ENCODE data around the gene ASB17.
A peak's percentile ranks its signal among the peaks of the same experiment; 100 is the strongest.
"Not testable (repeated sequence)": the region's sequence is repeated elsewhere in the genome, so short reads cannot be mapped to it uniquely, and the experiment has no call there.

ASB17 gene

GRCh38 chr1:75932304-75932703 is at the start of gene ASB17:
TSS of gene ASB17 (minus strand) at chr1:75932404. CDS start at chr1:75932291, 113 bp downstream.
- DNase-seq (ENCODE audit: low read depth): no peak

GRCh38 chr1:75980972-75981897 is 49.0 kb upstream of the ASB17 start:
- DNase-seq (ENCODE audit: low read depth): no peak

DNA sequence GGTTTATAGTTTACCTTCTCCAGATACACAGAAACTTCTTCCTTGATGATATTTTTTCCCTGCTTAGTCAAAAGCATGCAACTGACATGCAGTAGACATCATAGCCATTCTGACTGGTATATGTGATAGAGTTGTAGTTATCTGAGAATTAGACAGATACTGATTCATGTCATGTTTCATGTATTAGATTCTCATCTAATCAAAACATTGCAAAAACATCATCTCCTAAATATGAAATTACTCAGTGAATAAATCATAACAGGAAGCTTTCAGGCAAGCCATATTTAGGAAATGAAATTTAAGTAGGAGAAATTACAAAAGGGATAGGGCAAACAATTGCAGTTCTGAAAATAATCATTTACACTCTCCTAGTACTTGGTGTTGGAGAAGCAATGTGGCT is 38.4 kb upstream of the ASB17 start:
- peak; percentile 15 for DNase-seq (ENCODE audit: low read depth)

- DNase-seq (ENCODE audit: low read depth): peak; percentile 61
Measured at GRCh38 chr1:75969550-75969949, 37.3 kb upstream of the ASB17 start.

DNA sequence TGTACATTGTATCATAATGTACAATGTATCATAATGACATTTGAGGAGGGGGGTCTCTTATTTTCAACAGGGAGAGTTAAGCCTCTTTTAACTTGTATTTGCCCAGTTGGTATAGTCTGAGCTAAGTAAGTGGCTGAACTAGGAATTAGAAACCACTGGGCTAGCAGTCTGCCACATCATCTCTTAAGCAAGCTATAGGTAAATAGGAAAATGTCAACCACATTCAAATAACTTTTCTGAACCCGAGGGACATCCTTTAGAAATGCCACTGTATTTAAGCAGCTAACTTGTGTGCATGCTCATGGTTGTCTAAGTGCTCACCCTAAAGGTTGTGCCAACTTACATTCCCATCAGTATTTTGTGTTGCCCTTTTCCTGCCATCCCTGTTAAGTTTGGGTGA is 35.5 kb upstream of the ASB17 start:
- DNase-seq (ENCODE audit: low read depth): no peak

GRCh38 chr1:75964760-75965408 is 32.7 kb upstream of the ASB17 start:
- peak; percentile 50 for DNase-seq (ENCODE audit: low read depth)

DNA sequence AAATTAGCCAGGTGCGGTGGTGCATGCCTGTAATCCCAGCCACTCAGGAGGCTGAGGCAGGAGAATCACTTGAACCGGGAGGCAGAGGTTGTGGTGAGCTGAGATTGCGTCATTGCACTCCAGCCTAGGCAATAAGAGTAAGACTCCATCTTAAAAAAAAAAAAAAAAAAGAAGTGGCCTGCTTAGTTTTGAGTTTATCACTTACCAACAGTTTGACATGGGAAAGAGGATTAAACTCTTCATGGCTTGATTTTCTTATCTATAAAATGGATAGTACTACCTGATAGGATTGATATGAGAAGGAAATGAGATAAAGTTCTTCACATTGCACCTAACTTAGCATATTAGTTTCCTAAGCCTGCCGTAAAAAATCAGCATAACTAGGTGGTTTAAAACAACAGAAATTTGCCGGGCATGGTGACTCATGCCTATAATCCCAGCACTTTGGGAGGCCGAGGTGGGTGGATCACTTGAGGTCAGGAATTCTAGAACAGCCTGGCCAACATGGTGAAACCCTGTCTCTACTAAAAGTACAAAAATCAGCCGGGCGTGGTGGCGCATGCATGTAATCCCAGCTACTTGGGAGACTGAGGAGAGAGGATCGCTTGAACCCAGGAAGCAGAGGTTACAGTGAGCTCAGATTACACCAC is 32.0 kb upstream of the ASB17 start:
- DNase-seq (ENCODE audit: low read depth): peak; percentile 81

DNA sequence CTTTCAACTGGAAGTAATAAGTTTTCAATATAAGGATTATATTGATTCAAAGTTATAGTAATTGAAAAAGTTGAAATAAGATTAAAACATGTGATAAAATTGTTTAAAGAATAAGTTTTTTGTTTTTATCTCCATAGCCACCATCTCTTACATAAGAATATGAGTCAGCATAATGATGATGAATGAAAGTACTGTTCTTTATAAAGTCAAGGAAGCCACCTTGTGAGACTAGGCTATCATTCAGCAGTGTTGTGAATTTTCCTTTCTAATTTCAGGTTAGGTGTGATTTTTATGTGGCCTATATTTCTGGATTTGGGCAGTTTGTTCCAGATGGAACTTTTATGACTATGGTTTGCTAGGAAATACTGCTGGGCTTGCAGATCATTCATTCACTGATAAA is 22.4 kb upstream of the ASB17 start:
- peak; percentile 50 for DNase-seq (ENCODE audit: low read depth)

GRCh38 chr1:75953461-75953860 is 21.3 kb upstream of the ASB17 start:
- DNase-seq (ENCODE audit: low read depth): no peak

GRCh38 chr1:75952016-75952415 is 19.8 kb upstream of the ASB17 start:
- DNase-seq (ENCODE audit: low read depth): no peak

DNA sequence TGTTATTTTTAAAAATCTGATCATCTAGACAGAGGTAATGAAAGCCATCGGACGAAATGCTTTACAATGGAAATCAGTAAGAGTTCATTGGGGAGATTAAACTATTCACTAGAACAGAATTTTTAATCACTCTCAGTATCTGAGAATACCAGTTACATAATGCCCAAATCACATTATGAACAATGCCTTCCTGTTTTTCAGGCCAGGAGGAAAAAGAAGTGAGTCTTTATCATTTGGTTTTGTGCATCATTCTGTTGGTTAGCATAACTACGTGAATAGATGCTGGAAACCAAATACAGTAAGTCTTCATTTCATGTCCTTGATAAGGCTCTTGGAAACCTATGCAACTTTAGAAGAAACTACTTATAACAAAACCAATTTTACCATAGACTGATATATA is 18.0 kb upstream of the ASB17 start:
- no peak for DNase-seq (ENCODE audit: low read depth)

DNA sequence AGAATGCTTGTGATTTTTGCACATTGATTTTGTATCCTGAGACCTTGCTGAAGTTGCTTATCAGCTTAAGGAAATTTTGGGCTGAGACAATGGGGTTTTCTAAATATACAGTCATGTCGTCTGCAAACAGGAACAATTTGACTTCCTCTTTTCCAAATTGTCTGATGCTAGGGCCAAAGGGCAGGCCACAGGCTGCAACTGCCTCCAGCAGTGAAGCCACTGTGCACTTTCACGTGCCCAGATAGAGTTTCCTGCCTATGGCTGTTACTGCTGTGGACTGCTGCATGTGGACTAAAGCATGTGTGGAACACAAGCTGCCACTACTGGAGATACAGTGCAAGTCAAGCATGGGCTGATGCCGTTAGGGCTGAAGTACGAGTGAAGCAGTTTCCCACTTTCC is 10.8 kb upstream of the ASB17 start:
- DNase-seq (ENCODE audit: low read depth): not testable (repeated sequence)

DNA sequence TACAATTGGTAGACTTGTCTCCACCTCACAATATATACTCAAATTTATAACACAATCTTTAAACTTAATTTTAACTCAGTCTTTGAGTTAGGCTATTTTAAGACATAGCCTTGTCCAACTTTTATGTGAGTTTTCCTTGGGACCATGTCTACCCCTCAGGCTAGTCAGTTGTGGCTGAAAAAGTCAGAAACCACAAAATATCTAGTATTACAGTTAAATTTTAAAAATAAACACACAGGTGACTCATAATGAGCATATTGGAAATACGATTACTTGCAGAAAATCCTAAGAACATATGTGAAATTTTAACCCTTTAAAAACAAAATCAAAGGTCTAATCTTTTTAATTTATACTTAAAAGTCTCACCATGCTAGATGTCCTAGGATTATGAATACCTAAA is 4.8 kb upstream of the ASB17 start:
- peak; percentile 65 for DNase-seq (ENCODE audit: low read depth)

- DNase-seq (ENCODE audit: low read depth): no peak
Measured at GRCh38 chr1:75922698-75923097, 9.5 kb downstream of the ASB17 start.

DNA sequence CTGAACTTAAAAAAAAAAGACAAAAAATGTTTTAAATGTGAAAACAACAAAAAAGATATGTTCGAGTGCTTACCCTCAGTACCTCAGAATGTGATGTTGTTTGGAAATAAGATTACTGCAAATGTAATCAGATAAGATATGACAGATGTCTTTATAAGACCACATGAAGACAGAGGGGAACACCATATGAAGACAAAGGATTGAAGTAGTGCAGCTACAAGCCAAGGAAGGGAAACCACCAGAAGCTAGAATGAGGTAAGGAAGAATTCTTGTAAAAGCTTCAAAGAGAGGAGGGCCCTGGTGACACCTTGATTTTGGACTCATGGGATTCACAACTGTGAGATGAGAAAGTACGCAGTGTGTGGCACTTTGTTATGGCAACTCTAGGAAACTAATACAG is 15.4 kb downstream of the ASB17 start:
- DNase-seq (ENCODE audit: low read depth): no peak

- peak; percentile 67 for DNase-seq (ENCODE audit: low read depth)
Measured at GRCh38 chr1:75908717-75909152, 23.5 kb downstream of the ASB17 start.

- DNase-seq (ENCODE audit: low read depth): no peak
Measured at GRCh38 chr1:75901371-75901770, 30.8 kb downstream of the ASB17 start.

DNA sequence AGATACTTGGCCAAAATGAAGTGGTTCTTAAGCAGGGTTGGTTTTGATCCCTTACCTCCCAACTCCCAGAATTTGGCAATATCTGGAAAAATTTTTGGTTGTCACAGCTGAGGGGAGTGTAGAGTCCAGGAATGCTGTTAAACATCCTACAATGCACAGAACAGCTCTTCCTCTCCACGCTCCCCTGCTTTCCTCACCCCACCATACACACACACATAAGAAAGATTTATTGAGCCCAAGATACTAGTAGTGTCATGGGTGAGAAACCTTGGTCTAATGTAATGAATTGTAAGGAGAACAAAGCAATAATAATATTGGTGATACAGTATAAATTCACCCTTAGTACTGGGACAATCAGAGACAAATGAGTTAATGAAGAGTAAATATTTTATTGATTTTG is 47.8 kb downstream of the ASB17 start:
- DNase-seq (ENCODE audit: low read depth): no peak

DNA sequence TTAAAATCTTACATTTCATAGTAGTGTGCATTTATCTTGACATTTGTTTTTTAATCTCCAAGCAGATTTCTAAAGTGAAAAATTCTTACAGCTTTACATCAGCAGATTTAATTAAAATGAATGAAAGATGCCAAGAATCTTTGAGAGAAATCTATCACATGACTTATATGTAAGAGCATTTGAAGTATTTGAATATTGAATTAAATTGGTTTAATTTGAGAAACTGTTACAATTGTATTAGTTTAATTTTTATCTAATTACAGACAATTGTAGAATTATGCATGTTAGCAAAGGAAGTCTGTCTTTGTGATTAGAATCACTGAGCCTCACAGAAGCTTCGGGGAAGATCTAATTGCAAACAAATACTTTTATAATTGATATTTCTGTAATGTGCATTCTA is 52.2 kb downstream of the ASB17 start:
- no peak for DNase-seq (ENCODE audit: low read depth)

GRCh38 chr1:75870951-75871350 is 61.3 kb downstream of the ASB17 start:
- no peak for DNase-seq (ENCODE audit: low read depth)
